Tibial nerve (tissue), 4 donors: ENCODE results near the gene NPY5R. TPM values are rescaled to one million over a fixed set of nuclear protein-coding genes. Genes with fewer than 3 reads are reported as not detected.

Source experiments
- DNase-seq, 2 donors: peaks; one replicate each; pipeline ENCODE4 v3.0.0-alpha.2; 2019; ENCODE audit warnings: low spot score in 2 of 2
- H3K27ac ChIP-seq, 4 donors: fragments of 200-600 bp; sonication (generic) in 3 of 4; one replicate each; pipeline ENCODE4 v1.5.1; 2017 to 2019; ENCODE audit warnings: mild to moderate bottlenecking in 1 of 4
- H3K27me3 ChIP-seq, 2 donors: fragments of 200-600 bp; sonication (generic) in 1 of 2; one replicate each; pipeline versions ENCODE4 v1.5.1 to v1.6.0; 2017 to 2019
- H3K36me3 ChIP-seq, 3 donors: fragments of 200-600 bp; sonication (generic); one replicate each; pipeline ENCODE4 v1.5.1; 2018 to 2019
- H3K4me1 ChIP-seq, 4 donors: fragments of 200-600 bp; sonication (generic) in 3 of 4; one replicate each; pipeline ENCODE4 v1.5.1; 2017 to 2019
- H3K4me3 ChIP-seq, 4 donors: fragments of 200-600 bp; sonication (generic) in 3 of 4; one replicate each; pipeline ENCODE4 v1.5.1; 2017 to 2019; ENCODE audit warnings: mild to moderate bottlenecking in 1 of 4, moderate library complexity in 1 of 4
- H3K9me3 ChIP-seq, 4 donors: fragments of 200-600 bp; sonication (generic) in 3 of 4; one replicate each; pipeline ENCODE4 v1.5.1; 2017 to 2019
- CTCF ChIP-seq, 5 experiments: fragments of 200-600 bp in 3 of 5; fragments of 450-650 bp in 2 of 5; sonication (generic) in 3 of 5; IDR thresholded peaks; one replicate each; pipeline ENCODE4 v1.5.1; 2016 to 2019; ENCODE audit warnings: antibody characterized with exemption in 5 of 5, mild to moderate bottlenecking in 3 of 5, moderate library complexity in 2 of 5
- EP300 ChIP-seq, 2 donors: sonication (generic); formaldehyde crosslinking; IDR thresholded peaks; one replicate each; pipeline ENCODE4 v1.6.1; 2017; ENCODE audit warnings: antibody characterized with exemption in 2 of 2, mild to moderate bottlenecking in 1 of 2
- POLR2A ChIP-seq, 2 donors: fragments of 450-650 bp; IDR thresholded peaks; one replicate each; pipeline ENCODE4 v1.6.1; 2017; ENCODE audit warnings: antibody characterized with exemption in 2 of 2, mild to moderate bottlenecking in 2 of 2, moderate library complexity in 2 of 2
- WGBS, 2 donors: methylation state at CpG; one replicate each; pipeline ENCODE4 v1.1.5; 2018; 5-methylcytosine and 5-hydroxymethylcytosine counted together
- total RNA-seq, 4 donors: library from RNA; depleted of rRNA; stranded (reverse); fragments of >200 nt; gene quantifications; one replicate each; pipeline ENCODE4 v1.1.0, GENCODE V29; 2016

NPY5R gene
- total RNA-seq, 4 donors from 2014 or later = 0.21 to 1.1 (median 0.65) TPM

GRCh38 chr4:163367651-163368050 is 24.0 kb downstream of the NPY5R start:
- H3K4me1 ChIP-seq = no peaks in the 10 kb centered on the region
- peak overlapping the region in 1 of 4 donors; percentile 62 for H3K27ac ChIP-seq
- TF ChIP-seq POLR2A (IDR thresholded peaks at IDR 0.05) (no peak), EP300 (IDR thresholded peaks at IDR 0.05) (no peak), CTCF (IDR thresholded peaks at IDR 0.05) (no peak)
- no peaks in the 10 kb centered on the region for H3K27me3 ChIP-seq
- no peak for DNase-seq
- WGBS, 2 donors = 32 to 45% methylated on average over 3 of the region's 3 CpGs
- no peaks in the 10 kb centered on the region for H3K9me3 ChIP-seq
- H3K4me3 ChIP-seq = no peak overlapping the region
- no peaks in the 10 kb centered on the region for H3K36me3 ChIP-seq

- WGBS, 2 donors = 89 to 92% methylated on average over 5 of the region's 5 CpGs
- Histone ChIP-seq H3K4me3 (no peak overlapping the region), H3K9me3 (no peaks in the 10 kb centered on the region), H3K27ac (no peak overlapping the region), H3K4me1 (no peaks in the 10 kb centered on the region), H3K36me3 (no peaks in the 10 kb centered on the region), H3K27me3 (no peaks in the 10 kb centered on the region)
- no peak for DNase-seq
- TF ChIP-seq EP300 (IDR thresholded peaks at IDR 0.05) (no peak), POLR2A (IDR thresholded peaks at IDR 0.05) (no peak), CTCF (IDR thresholded peaks at IDR 0.05) (no peak)
Measured at GRCh38 chr4:163372029-163372428, 28.3 kb downstream of the NPY5R start.

- TF ChIP-seq POLR2A (IDR thresholded peaks at IDR 0.05) = no peak
Measured at GRCh38 chr4:163378661-163379060, 35.0 kb downstream of the NPY5R start.

GRCh38 chr4:163380703-163381102 is 37.0 kb downstream of the NPY5R start:
- WGBS, 2 donors = 66 to 70% methylated on average over 5 of the region's 5 CpGs

More at GRCh38 chr4:163378661-163379060, 35.0 kb downstream of the NPY5R start:
- H3K4me3 ChIP-seq = no peak overlapping the region
- H3K27ac ChIP-seq = no peak overlapping the region
- H3K36me3 ChIP-seq = no peaks in the 10 kb centered on the region
- no peak for DNase-seq
- H3K9me3 ChIP-seq = no peaks in the 10 kb centered on the region
- no peaks in the 10 kb centered on the region for H3K4me1 ChIP-seq
- no peaks in the 10 kb centered on the region for H3K27me3 ChIP-seq

GRCh38 chr4:163382178-163382869 is 38.6 kb downstream of the NPY5R start:
- Histone ChIP-seq H3K27ac (no peak overlapping the region), H3K9me3 (no peaks in the 10 kb centered on the region), H3K27me3 (no peaks in the 10 kb centered on the region), H3K4me1 (no peaks in the 10 kb centered on the region), H3K4me3 (no peak overlapping the region), H3K36me3 (no peaks in the 10 kb centered on the region)
- WGBS, 2 donors = 86 to 88% methylated on average over 7 of the region's 7 CpGs
- TF ChIP-seq POLR2A (IDR thresholded peaks at IDR 0.05) (no peak), EP300 (IDR thresholded peaks at IDR 0.05) (no peak), CTCF (IDR thresholded peaks at IDR 0.05) (no peak)
- no peak for DNase-seq

More at GRCh38 chr4:163380703-163381102, 37.0 kb downstream of the NPY5R start:
- no peaks in the 10 kb centered on the region for H3K27me3 ChIP-seq
- no peak for TF ChIP-seq CTCF (IDR thresholded peaks at IDR 0.05)
- no peak for TF ChIP-seq EP300 (IDR thresholded peaks at IDR 0.05)
- TF ChIP-seq POLR2A (IDR thresholded peaks at IDR 0.05) = no peak
- no peak overlapping the region for H3K4me3 ChIP-seq
- no peak overlapping the region for H3K27ac ChIP-seq
- no peaks in the 10 kb centered on the region for H3K4me1 ChIP-seq
- no peak for DNase-seq
- H3K9me3 ChIP-seq = no peaks in the 10 kb centered on the region
- H3K36me3 ChIP-seq = no peaks in the 10 kb centered on the region
